Stimulated activated CD4-positive, alpha-beta T cell treated with anti-CD3 and anti-CD28 coated beads, Interleukin-1b, Interleukin-23, amount 100 ng/mL, for 48 hours (primary cell): ENCODE results near the gene CREBRF.
A peak's percentile ranks its signal among the peaks of the same experiment; 100 is the strongest.
"Not testable (repeated sequence)": the region's sequence is repeated elsewhere in the genome, so short reads cannot be mapped to it uniquely, and the experiment has no call there.

Experiments
- DNase-seq: peaks from one replicate; pipeline ENCODE4 v3.0.0-alpha.2; 2020

Gene CREBRF

DNA sequence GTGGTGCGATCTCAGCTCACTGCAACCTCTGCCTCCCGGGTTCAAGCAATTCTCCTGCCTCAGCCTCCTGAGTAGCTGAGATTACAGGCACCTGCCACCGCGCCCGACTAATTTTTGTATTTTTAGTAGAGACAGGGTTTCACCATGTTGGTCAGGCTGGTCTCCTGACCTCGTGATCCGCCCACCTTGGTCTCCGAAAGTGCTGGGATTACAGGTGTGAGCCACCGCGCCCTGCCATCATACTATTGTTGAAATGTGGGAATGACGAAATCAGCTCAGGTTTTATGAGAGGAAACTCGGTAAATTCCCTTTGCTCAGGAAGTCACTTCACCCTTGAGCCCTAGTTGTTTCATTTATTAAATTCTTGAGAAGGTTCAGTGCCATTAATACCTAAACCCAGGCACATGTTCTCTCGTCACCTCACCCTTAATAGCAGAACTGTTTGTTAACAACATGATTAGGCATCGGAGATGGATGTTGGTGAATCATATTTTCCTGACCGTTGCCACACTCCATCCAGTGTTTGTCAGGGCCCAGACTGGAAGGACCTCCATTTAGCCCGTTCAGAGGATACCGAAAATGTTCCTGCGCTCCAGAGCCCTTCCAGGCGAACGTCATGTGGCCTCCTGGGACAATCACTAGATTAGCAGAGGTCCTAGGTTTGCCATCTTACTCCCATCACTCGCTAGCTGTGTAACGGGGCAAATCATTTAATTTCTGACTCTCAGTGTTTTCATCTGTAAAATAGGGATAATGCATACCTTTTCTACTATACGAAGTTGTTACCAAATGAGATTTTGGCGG lies 20.0 kb upstream of the CREBRF start:
- DNase-seq, result peak; percentile 67

GRCh38 chr5:173039188-173039587 lies 17.0 kb upstream of the CREBRF start:
- no peak for DNase-seq

DNA sequence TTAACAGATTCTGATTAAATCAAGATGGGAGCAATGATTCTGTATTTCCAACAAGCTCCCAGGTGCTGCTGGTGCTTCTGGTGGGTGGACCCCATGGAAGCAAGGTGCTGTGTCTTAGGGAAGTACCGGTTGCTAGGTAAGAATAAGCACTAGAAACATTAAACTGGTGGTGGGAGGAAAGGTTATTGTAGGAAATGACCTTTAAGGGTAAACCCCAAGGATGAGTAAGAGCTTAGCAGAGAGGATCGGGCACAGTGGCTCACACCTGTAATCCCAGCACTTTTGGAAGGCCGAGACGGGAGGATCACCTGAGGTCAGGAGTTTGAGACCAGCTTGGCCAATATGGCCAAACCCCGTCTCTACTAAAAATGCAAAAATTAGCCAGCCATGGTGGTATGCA lies 16.2 kb upstream of the CREBRF start:
- no peak for DNase-seq

DNA sequence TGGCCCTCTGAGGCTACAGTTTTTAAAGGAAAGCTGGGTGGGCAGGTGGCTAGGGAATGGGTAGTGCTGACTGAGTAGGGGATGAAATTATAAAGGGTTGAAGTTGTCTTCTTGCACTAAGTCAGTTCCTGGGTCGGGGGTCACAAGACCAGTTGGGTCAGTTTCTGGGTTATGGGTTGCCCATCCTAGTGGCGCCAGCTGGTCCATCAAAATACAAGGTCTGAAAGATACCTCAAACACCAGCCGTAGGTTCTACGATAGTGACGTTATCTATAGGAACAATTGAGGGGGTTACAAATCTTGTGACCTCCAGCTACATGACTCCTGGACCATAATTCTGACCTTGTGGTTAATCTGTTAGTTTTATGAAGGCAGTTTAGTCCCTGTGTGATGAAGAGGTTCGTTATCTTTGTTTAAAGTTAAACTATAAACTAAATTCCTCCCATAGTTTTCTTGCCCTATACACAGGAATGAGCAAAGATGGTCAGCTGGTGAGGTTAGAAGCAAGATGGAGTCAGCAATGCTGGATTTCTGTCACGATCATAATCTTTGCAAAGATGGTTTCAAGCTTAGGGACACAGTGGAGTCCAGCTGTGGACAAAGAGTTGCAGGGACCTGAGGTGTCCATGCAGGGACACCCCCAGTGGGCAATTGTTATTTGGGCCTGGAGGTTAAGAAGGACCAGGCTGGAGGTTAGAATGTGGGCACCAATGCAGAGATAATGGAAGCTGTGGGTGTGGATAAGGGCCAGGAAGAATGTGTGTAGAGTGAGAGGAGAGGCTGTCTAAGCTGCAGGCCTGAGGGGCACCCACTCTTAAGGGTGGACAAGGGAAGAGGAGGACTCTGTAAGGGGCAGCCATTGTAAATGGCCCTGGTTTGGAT lies 14.0 kb upstream of the CREBRF start:
- no peak for DNase-seq

DNA sequence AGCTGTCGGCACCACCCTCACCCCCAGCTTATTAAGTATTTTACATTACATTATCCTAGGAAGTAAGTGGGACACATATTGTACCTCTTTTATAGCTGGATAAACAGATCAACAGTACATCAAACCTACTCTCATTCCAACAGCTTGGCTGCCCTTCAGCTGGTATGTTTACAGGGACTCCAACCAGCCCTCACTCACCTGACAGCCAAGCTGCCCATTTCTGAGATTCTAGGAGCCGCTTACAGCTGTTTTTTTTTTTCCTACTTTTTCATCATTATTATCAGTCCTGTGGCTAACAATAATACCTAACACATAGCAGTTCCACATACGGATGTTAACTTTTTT lies 13.4 kb upstream of the CREBRF start:
- no peak for DNase-seq

DNA sequence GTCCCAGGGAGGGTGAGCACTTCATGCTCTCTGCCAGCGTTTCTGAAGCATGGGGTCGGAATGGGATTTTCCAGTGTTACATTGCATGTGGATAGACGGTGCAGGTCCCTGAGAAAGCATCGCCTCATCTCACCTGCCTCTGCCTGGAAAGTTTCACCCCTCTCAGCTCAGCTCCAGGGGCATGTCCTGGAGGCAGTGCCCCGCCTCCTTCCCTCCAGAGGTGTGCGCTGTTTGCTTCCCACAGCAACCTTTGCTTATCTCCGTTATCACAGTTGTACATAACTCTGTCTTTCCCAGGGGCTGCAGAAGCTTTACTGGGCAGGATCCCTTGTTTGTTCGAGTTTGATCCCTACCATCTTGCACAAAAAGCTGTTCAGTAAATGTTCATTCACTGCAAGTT lies 10.7 kb upstream of the CREBRF start:
- no peak for DNase-seq

DNA sequence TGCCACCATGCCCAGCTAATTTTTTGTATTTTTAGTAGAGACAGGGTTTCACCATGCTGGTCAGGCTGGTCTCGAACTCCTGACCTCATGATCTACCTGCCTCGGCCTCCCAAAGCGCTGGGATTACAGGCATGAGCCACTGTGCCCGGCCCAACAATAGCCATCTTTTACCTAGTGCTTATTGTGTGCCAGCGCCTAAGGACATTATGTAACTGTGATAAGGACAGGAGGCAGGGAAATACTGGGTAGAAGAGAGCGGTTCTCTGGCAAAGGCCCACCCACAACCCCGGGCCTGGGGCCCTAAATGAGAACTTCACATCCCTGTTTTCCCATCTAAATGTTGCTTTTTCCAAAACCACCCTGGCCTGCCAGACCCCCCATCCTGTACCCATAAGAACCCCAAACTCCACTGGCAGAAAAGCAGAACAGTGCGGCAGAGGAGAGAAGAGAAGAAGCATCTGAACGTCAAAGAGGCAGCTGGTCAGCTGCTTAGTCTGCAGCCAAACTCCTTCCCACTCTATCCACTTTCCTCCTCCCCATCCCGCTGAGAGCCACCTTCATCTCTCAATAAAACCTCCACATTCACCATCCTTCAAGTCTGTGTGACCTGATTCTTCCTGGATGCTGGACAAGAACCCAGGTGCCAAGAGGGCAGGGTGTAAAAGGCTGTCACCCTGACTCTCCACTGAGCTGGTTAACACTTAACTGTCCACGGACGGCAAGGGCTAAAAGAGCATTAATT lies 8.9 kb upstream of the CREBRF start:
- DNase-seq, result not testable (repeated sequence)

DNA sequence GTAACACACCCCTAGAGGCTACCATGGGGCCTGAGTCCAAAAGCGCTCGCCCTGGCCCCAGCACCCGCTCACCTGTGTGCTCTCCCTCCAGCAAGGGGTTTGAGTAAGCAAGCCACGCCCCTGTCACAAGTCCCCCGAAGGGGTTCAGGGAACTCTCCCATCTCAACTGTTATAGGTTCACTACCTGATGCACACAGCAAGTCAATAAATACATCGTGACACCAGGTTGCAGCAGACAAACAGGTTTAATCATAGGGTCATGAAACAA lies 8.4 kb upstream of the CREBRF start:
- no peak for DNase-seq

GRCh38 chr5:173050791-173051190 lies 5.4 kb upstream of the CREBRF start:
- DNase-seq, result no peak

GRCh38 chr5:173051746-173052145 lies 4.4 kb upstream of the CREBRF start:
- DNase-seq, result no peak

- no peak for DNase-seq
Measured at GRCh38 chr5:173053041-173053440, 3.1 kb upstream of the CREBRF start.

- no peak for DNase-seq
Measured at GRCh38 chr5:173055042-173055721, 970 bp upstream of the CREBRF start.

DNA sequence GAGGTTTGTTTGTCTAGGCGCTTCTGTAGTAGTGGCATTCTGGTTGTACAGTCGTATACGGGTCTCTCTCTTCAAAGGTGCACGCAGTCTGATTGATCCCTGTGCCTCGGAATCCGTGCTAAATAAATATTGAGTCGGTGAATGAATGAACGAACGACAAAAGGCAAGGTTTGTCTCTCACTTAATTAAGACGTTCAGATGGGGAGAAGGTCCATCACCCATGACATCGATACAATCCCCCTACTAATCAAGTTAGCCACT lies 500 bp upstream of the CREBRF start:
- no peak for DNase-seq

GRCh38 chr5:173056783-173057061 lies 570 bp downstream of the CREBRF start:
- no peak for DNase-seq

GRCh38 chr5:173057062-173057924 lies 1.1 kb downstream of the CREBRF start:
- DNase-seq, result peak; percentile 99

DNA sequence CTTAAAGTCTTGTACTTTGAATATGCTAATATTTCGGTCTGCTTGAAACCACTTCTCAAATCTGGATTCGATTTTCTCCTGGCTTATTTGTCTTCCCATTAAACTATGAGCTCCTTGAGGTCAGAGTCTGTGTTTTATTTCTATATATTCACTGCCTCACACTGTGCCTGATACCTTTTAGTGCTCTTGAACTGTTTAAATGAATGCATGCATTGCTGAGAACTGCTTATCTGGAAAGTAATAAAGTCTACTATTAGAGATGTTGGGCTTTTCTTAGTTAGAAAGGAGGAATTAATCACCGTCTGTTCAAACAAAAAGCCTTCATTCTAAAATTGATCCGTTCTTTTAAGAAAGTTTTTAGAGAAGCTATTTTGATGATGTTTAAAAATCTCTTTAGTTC lies 6.0 kb downstream of the CREBRF start:
- no peak for DNase-seq

GRCh38 chr5:173065155-173065554 lies 9.0 kb downstream of the CREBRF start:
- no peak for DNase-seq

DNA sequence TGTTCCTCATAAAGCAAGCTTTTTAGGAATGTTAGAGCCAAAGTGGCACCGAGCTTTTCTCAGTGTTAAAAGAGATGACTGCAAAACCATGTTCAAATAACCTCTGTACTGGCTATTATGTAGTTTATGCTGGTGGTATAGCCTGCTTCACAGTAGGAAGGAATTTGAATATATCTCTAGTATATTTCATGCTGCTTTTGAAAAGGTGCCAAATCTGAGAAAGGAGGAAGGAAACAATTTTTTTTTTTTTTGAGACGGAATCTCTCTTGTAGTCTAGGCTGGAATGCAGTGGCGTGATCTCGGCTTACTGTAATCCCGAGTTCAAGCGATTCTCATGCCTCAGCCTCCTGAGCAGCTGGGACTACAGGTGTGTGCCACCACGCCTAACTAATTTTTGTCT lies 13.5 kb downstream of the CREBRF start:
- DNase-seq, result no peak

DNA sequence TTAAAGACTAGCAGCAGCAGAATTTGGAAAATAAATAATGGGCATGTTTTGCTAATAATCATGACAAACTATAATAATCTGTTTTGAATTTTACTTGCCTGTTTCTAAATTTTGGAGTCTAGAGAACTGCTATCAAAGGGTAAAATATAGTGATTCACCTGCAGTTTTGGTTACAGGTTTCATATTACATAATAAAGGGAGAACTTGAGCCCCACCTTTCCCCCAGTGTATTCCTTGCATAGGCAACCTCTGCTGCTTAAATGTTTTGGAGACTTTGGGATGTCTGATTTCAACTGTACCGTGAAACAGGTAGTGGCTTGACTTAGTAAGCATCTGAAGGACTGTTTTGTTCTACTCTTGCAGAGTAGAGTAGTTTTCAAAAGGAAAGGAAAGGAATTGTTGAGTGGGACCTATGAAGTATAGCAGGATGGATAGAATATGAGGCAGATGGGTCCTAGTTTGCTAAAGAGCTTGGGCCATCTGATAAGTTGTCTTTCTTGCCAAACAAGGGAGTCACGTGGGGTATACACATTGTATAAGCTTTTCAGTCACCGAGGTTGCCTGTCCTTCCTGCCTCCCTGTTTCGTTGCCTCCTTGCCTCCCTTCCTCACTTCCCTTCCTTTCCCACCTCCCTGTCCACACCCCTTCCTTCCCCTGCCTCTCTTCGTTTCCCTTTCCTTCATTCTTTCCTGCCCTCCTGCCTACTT lies 19.1 kb downstream of the CREBRF start:
- DNase-seq, result no peak

- DNase-seq, result no peak
Measured at GRCh38 chr5:173075970-173076369, 19.8 kb downstream of the CREBRF start.

- not testable (repeated sequence) for DNase-seq
Measured at GRCh38 chr5:173076471-173076870, 20.3 kb downstream of the CREBRF start.

GRCh38 chr5:173078878-173079277 lies 22.7 kb downstream of the CREBRF start:
- no peak for DNase-seq
